ENCODE data around the gene CACNB1.

DNA sequence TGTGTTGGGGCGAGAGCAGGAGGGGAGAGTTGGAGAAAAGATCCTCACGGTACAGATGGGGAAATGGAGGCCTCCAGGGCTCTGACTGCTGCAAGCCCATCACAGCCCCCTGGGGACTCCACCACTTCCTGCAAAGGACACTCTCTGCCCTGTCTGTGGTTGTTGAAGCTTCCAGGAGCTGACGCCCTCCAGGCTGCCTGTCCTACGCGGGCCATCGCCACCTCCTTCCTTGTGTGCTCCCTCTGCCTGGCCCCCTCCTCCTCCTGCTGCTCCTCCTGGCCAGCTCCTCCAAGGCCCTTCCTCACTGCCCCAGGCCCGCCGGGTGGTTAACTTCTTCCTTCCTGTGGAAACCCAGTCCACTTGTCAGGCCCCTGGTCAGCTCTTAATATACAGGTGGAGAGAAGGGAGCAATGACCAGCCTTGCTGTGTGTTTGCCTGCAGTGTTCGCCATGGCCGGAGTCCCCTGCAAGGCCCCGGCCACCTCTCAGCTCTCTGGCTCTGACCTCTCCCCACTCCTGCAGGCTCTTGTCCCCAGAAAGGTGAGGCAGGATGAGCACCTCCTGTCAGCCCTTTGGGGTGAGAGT lies 46.6 kb upstream of the CACNB1 start:
- TF ChIP-seq POLR2A (IDR thresholded peaks at IDR 0.05), result no peak
- TF ChIP-seq, protein P1, sequence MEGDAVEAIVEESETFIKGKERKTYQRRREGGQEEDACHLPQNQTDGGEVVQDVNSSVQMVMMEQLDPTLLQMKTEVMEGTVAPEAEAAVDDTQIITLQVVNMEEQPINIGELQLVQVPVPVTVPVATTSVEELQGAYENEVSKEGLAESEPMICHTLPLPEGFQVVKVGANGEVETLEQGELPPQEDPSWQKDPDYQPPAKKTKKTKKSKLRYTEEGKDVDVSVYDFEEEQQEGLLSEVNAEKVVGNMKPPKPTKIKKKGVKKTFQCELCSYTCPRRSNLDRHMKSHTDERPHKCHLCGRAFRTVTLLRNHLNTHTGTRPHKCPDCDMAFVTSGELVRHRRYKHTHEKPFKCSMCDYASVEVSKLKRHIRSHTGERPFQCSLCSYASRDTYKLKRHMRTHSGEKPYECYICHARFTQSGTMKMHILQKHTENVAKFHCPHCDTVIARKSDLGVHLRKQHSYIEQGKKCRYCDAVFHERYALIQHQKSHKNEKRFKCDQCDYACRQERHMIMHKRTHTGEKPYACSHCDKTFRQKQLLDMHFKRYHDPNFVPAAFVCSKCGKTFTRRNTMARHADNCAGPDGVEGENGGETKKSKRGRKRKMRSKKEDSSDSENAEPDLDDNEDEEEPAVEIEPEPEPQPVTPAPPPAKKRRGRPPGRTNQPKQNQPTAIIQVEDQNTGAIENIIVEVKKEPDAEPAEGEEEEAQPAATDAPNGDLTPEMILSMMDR (IDR thresholded peaks at IDR 0.05), result no peak
